Measurements from ENCODE around the gene CYBRD1.
"Not testable (repeated sequence)": the region's sequence is repeated elsewhere in the genome, so short reads cannot be mapped to it uniquely, and the experiment has no call there.

Gene CYBRD1

DNA sequence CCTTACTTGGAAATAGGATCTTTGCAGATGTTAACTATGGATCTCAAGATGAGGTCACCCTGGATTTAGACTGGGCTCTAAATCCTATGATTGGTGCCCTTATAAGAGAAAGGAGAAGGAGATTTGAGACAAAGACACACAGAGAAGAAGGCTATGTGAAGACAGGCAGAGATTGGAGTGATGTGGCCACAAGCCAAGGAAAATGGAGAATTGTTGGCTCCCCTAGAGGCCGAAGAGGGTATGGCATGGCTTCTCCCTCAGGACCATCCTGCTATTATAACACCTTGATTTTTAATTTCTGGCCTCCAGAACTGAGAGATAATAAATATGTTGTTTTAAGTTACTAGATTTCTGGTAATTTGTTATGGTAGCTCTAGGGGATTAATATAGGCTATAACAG is 7.6 kb downstream of the CYBRD1 start:
- Mint-ChIP-seq H3K4me1 (no peaks in the 10 kb centered on the region), H3K27me3 (peaks cover 48% of the 10 kb centered on the region), H3K27ac (no peak overlapping the region), H3K36me3 (no peaks in the 10 kb centered on the region), H3K4me3 (no peak overlapping the region), H3K9me3 (peaks cover 4% of the 10 kb centered on the region)
- peak; percentile 30 for DNase-seq
- CTCF ChIA-PET = interaction anchor here (1.6 kb wide), 1 partner anchor 113 kb away, joined by 3 read pairs; no protein-coding TSS in a partner anchor

- CTCF ChIA-PET = no interaction called here
- Mint-ChIP-seq H3K9me3 (peaks cover 4% of the 10 kb centered on the region), H3K27me3 (peaks cover 48% of the 10 kb centered on the region), H3K4me1 (no peaks in the 10 kb centered on the region), H3K36me3 (no peaks in the 10 kb centered on the region), H3K4me3 (no peak overlapping the region), H3K27ac (no peak overlapping the region)
- no peak for DNase-seq
Measured at GRCh38 chr2:171530378-171530777, 8.1 kb downstream of the CYBRD1 start.

DNA sequence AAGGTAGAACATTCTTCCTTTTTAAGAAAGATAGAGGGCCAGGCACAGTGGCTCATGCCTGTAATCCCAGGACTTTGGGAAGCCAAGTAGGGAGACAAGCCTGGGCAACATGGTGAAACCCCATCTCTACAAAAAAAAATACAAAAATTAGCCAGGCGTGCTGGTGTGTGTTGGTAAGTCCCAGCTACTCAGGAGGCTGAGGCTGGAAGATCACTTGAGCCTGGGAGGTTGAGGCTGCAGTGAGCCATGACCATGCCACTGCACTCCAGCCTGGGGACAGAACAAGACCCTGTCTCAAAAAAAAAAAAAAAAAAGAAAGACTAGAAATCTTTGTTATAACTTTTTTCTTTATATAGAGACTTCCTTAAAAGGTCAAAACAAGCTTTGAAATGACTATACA is 8.6 kb downstream of the CYBRD1 start:
- H3K27me3 Mint-ChIP-seq = peaks cover 50% of the 10 kb centered on the region
- H3K4me3 Mint-ChIP-seq, H3K4me1 Mint-ChIP-seq, DNase-seq, CTCF ChIA-PET, H3K9me3 Mint-ChIP-seq, H3K27ac Mint-ChIP-seq, H3K36me3 Mint-ChIP-seq: not testable (repeated sequence)

GRCh38 chr2:171531291-171531690 is 9.0 kb downstream of the CYBRD1 start:
- DNase-seq = no peak
- Mint-ChIP-seq H3K4me1 (no peaks in the 10 kb centered on the region), H3K4me3 (no peak overlapping the region)

DNA sequence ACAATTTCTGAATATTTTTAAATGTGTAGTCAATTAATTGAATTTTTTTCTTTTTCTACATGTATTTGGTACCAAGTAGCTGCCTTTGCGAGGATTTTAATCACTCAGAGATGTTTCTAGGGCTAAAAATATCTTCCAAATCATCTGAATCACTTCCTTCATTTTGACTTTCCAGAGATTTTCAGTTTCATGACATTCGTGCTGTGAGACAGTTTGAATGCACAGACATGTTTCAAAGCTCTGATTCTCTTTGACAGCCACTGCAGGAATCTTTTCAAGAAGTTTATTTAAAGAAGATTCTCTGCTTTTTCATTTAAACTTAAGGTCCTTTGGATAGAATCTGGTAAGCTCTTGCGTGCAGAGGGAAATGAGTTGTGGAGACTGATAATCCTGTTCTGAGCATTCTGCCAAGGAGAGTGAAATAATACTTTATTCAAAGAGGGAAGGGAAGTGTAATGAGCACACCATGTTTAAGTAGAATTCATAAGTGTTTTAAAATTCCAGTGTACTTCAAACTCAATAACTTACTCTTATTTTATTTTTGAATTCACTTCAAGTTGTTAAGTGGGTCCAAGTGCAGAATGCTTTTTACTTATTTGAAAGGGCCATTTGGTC is 9.7 kb downstream of the CYBRD1 start:
- Mint-ChIP-seq H3K9me3 (peaks cover 4% of the 10 kb centered on the region), H3K27me3 (peaks cover 48% of the 10 kb centered on the region), H3K36me3 (no peaks in the 10 kb centered on the region), H3K4me3 (no peak overlapping the region), H3K27ac (no peak overlapping the region), H3K4me1 (no peaks in the 10 kb centered on the region)
- CTCF ChIA-PET = interaction anchor here (0.8 to 1.1 kb wide), 2 partner anchors 33 to 35 kb away, joined by 3 read pairs; no protein-coding TSS in a partner anchor
- no peak for DNase-seq

More at GRCh38 chr2:171531291-171531690, 9.0 kb downstream of the CYBRD1 start:
- H3K27ac Mint-ChIP-seq = no peak overlapping the region
- H3K36me3 Mint-ChIP-seq = no peaks in the 10 kb centered on the region
- H3K27me3 Mint-ChIP-seq = peaks cover 50% of the 10 kb centered on the region
- CTCF ChIA-PET = no interaction called here
- H3K9me3 Mint-ChIP-seq = peaks cover 4% of the 10 kb centered on the region

DNA sequence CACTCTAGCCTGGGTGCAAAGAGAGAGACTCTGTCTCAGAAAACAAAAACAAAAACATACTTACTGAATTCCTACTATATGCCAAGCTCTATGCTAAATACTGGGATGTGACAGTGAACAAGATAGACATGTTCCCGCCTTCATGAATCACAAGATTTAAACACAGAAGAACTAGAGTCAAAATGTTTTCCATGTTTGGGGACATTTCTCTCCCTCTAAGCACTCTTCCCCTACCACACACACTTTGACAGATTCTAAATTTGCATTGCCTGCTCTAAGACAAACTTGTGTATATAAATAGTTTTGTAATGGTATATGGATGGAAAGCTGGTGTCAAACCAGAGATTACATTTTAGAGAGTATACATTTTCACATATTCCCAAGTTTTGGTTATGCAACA is 11.1 kb downstream of the CYBRD1 start:
- no peaks in the 10 kb centered on the region for H3K36me3 Mint-ChIP-seq
- CTCF ChIA-PET = interaction anchor here (1.6 kb wide), 1 partner anchor 10 kb away, joined by 5 read pairs; no protein-coding TSS in a partner anchor
- no peak for DNase-seq
- no peak overlapping the region for H3K4me3 Mint-ChIP-seq
- H3K9me3 Mint-ChIP-seq = peaks cover 4% of the 10 kb centered on the region
- H3K27me3 Mint-ChIP-seq = peaks cover 41% of the 10 kb centered on the region
- no peaks in the 10 kb centered on the region for H3K4me1 Mint-ChIP-seq
- H3K27ac Mint-ChIP-seq = no peak overlapping the region

GRCh38 chr2:171535528-171535927 is 13.3 kb downstream of the CYBRD1 start:
- CTCF ChIA-PET, H3K4me3 Mint-ChIP-seq, DNase-seq, H3K27ac Mint-ChIP-seq, H3K9me3 Mint-ChIP-seq, H3K4me1 Mint-ChIP-seq, H3K36me3 Mint-ChIP-seq: not testable (repeated sequence)
- peaks cover 39% of the 10 kb centered on the region for H3K27me3 Mint-ChIP-seq

GRCh38 chr2:171540437-171540836 is 18.2 kb downstream of the CYBRD1 start:
- no peak for DNase-seq
- no peaks in the 10 kb centered on the region for H3K9me3 Mint-ChIP-seq
- CTCF ChIA-PET = no interaction called here
- H3K4me3 Mint-ChIP-seq = no peak overlapping the region
- H3K27ac Mint-ChIP-seq = no peak overlapping the region
- H3K4me1 Mint-ChIP-seq = no peaks in the 10 kb centered on the region
- no peaks in the 10 kb centered on the region for H3K36me3 Mint-ChIP-seq
- H3K27me3 Mint-ChIP-seq = peaks cover 22% of the 10 kb centered on the region

DNA sequence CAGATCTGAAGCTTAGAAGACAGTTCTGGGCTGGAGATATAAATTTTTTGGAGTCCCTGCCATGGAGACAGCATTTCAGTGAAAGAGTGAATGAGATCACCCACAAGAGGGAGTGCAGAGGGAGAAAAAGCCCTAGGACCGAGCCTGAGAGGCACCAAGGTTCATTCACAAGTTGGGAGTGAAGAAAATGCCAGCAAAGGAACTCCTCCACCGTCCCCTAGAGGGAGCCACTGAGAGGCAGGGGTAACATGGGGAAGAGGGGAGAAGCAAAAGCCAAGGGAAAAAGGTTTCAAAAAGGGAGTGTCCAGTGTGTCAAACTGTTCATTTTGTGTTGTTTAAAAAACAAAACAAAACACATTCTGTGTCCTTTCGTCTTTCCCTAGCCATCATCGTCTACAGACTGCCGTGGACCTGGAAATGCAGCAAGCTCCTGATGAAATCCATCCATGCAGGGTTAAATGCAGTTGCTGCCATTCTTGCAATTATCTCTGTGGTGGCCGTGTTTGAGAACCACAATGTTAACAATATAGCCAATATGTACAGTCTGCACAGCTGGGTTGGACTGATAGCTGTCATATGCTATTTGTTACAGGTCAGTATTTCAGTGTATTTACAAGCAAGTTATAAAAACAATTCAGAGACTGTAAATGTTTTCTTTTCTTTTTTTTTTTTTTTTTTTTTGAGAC is 19.1 kb downstream of the CYBRD1 start:
- Mint-ChIP-seq H3K9me3 (no peaks in the 10 kb centered on the region), H3K27me3 (peaks cover 13% of the 10 kb centered on the region), H3K27ac (no peak overlapping the region), H3K4me3 (no peak overlapping the region), H3K4me1 (no peaks in the 10 kb centered on the region), H3K36me3 (no peaks in the 10 kb centered on the region)
- CTCF ChIA-PET = interaction anchor here (1.0 kb wide), 1 partner anchor 11 kb away, joined by 3 read pairs; no protein-coding TSS in a partner anchor
- peak; percentile 28 for DNase-seq

DNA sequence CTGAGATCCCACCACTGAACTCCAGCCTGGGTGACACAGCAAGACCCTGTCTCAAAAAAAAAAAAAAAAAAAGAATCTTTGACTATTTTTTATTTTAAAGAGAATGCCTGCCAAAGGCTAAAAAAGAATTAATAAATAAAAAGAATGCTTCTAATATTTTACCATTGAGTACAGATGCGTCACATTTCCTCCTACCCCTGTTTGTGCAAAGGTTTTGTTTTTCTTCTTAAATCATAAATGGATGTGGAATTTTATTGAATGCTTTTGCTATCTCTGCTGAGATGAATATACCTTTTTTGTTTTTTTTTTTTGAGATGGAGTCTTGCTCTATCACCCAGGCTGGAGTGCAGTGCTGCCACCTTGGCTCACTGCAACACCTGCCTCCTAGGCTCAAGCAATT is 22.8 kb downstream of the CYBRD1 start:
- peaks cover 11% of the 10 kb centered on the region for H3K27me3 Mint-ChIP-seq
- H3K27ac Mint-ChIP-seq = no peak overlapping the region
- no peaks in the 10 kb centered on the region for H3K9me3 Mint-ChIP-seq
- no peaks in the 10 kb centered on the region for H3K4me1 Mint-ChIP-seq
- no peak overlapping the region for H3K4me3 Mint-ChIP-seq
- no peak for DNase-seq
- CTCF ChIA-PET = no interaction called here
- H3K36me3 Mint-ChIP-seq = no peaks in the 10 kb centered on the region

GRCh38 chr2:171547256-171547655 is 25.0 kb downstream of the CYBRD1 start:
- no peaks in the 10 kb centered on the region for H3K36me3 Mint-ChIP-seq
- H3K4me3 Mint-ChIP-seq = no peak overlapping the region
- no peak for DNase-seq
- no peak overlapping the region for H3K27ac Mint-ChIP-seq
- no peaks in the 10 kb centered on the region for H3K4me1 Mint-ChIP-seq
- CTCF ChIA-PET = no interaction called here
- peaks cover 14% of the 10 kb centered on the region for H3K27me3 Mint-ChIP-seq
- no peaks in the 10 kb centered on the region for H3K9me3 Mint-ChIP-seq

GRCh38 chr2:171547720-171548119 is 25.4 kb downstream of the CYBRD1 start:
- no peak overlapping the region for H3K27ac Mint-ChIP-seq
- H3K36me3 Mint-ChIP-seq = no peaks in the 10 kb centered on the region
- no peak for DNase-seq
- H3K4me1 Mint-ChIP-seq = no peaks in the 10 kb centered on the region
- H3K9me3 Mint-ChIP-seq = no peaks in the 10 kb centered on the region
- CTCF ChIA-PET = no interaction called here
- no peak overlapping the region for H3K4me3 Mint-ChIP-seq
- peaks cover 13% of the 10 kb centered on the region for H3K27me3 Mint-ChIP-seq

GRCh38 chr2:171550613-171551012 is 28.3 kb downstream of the CYBRD1 start:
- no peak for DNase-seq
- Mint-ChIP-seq H3K4me3 (no peak overlapping the region), H3K27ac (no peak overlapping the region), H3K9me3 (no peaks in the 10 kb centered on the region), H3K27me3 (peaks cover 10% of the 10 kb centered on the region), H3K36me3 (no peaks in the 10 kb centered on the region), H3K4me1 (no peaks in the 10 kb centered on the region)
- CTCF ChIA-PET = interaction anchor here (1.5 kb wide), 1 partner anchor 8 kb away, joined by 4 read pairs; no protein-coding TSS in a partner anchor

- CTCF ChIA-PET = interaction anchor here (0.8 to 1.5 kb wide), 2 partner anchors 9 to 10 kb away, joined by 3 to 4 read pairs; no protein-coding TSS in a partner anchor
- no peaks in the 10 kb centered on the region for H3K4me1 Mint-ChIP-seq
- no peak overlapping the region for H3K27ac Mint-ChIP-seq
- no peak overlapping the region for H3K4me3 Mint-ChIP-seq
- no peaks in the 10 kb centered on the region for H3K36me3 Mint-ChIP-seq
- H3K27me3 Mint-ChIP-seq = peaks cover 10% of the 10 kb centered on the region
- no peak for DNase-seq
- H3K9me3 Mint-ChIP-seq = no peaks in the 10 kb centered on the region
Measured at GRCh38 chr2:171551836-171552235, 29.6 kb downstream of the CYBRD1 start.

- H3K27me3 Mint-ChIP-seq = peaks cover 10% of the 10 kb centered on the region
- H3K4me3 Mint-ChIP-seq = no peak overlapping the region
- H3K4me1 Mint-ChIP-seq = peaks cover 3% of the 10 kb centered on the region
- CTCF ChIA-PET = no interaction called here
- DNase-seq = no peak
- no peak overlapping the region for H3K27ac Mint-ChIP-seq
- H3K9me3 Mint-ChIP-seq = no peaks in the 10 kb centered on the region
- no peaks in the 10 kb centered on the region for H3K36me3 Mint-ChIP-seq
Measured at GRCh38 chr2:171553236-171553635, 31.0 kb downstream of the CYBRD1 start.
